ENCODE measurements around the gene NKX1-2. TPM values are rescaled to one million over a fixed set of nuclear protein-coding genes. Genes with fewer than 3 reads are reported as not detected.

Gene NKX1-2
- total RNA-seq, 1 experiment from 2014 or later, result 3.4 TPM

GRCh38 chr10:124462348-124462695 is 12.5 kb upstream of the NKX1-2 start:
- Histone ChIP-seq H3K79me2 (ENCODE audit: insufficient read depth, low read length) (peaks cover 5% of the 10 kb centered on the region; the same call in 1 of the 2 replicates), H3K9me3 (ENCODE audit: control insufficient read depth in 1 of 2, insufficient read depth in 1 of 2, low read depth in 1 of 2, low read length in 2 of 2) (no peaks in the 10 kb centered on the region), H3K27ac (ENCODE audit: low read depth, low read length) (peak overlapping the region; percentile 69; the same call in 1 of the 2 replicates), H3K9ac (ENCODE audit: low read length) (peak overlapping the region; percentile 63), H3K27me3 (ENCODE audit: insufficient read depth, low read length) (no peaks in the 10 kb centered on the region), H3K4me1 (ENCODE audit: control insufficient read depth in 1 of 2, insufficient read depth in 2 of 2, low read length in 2 of 2) (peaks cover 6 to 34% of the 10 kb centered on the region in 2 experiments; a peak in 3 of 4 replicates), H3K4me2 (ENCODE audit: low read length) (peak overlapping the region; percentile 73), H4K20me1 (ENCODE audit: insufficient read depth) (no peaks in the 10 kb centered on the region), H3K9me2 (ENCODE audit: insufficient read depth) (no peaks in the 10 kb centered on the region), H2AFZ (ENCODE audit: low read depth, low read length, poor library complexity, severe bottlenecking) (no peak overlapping the region), H3K4me3 (replicated peaks in 1 of 2; ENCODE audit: low read depth in 1 of 2, low read length in 2 of 2) (peak overlapping the region; percentile 66 to 85), H3K36me3 (ENCODE audit: control insufficient read depth in 1 of 2, insufficient read depth in 2 of 2, low read length in 2 of 2) (no peaks in the 10 kb centered on the region)
- POLR2A ChIA-PET, result interaction anchor here (1.2 to 2.0 kb wide), 2 partner anchors 43 to 467 kb away, joined by 3 to 10 read pairs; partner anchors contain the start of gene OAT
- RAD21 ChIA-PET (ENCODE audit: low non-redundant PET in 1 of 2, low total read pairs in 2 of 2, uncharacterized antibody in 2 of 2, unreplicated experiment in 2 of 2), result no interaction called here
- CTCF ChIA-PET, result interaction anchor here (1.2 to 1.9 kb wide), 2 partner anchors 59 to 279 kb away, joined by 6 to 7 read pairs; no protein-coding TSS in a partner anchor
- ATAC-seq (peak; percentile 2; the same call in 1 of the 2 replicates), DNase-seq (ENCODE audit: low read depth, low spot score) (no peak)
- TF ChIP-seq JUND (IDR thresholded peaks at IDR 0.05) (no peak), ZNF274 (IDR thresholded peaks at IDR 0.05; ENCODE audit: low read depth, low read length) (no peak), SIN3A (IDR thresholded peaks at IDR 0.05; ENCODE audit: low read depth) (no peak), SP1 (IDR thresholded peaks at IDR 0.05; ENCODE audit: low read depth) (no peak), CBX3 (IDR thresholded peaks at IDR 0.05; ENCODE audit: low read depth) (no peak), SRF (IDR thresholded peaks at IDR 0.05; ENCODE audit: low read depth) (no peak), POLR2AphosphoS5 (IDR thresholded peaks at IDR 0.05; ENCODE audit: low read depth, low read length) (no peak), TCF7L2 (IDR thresholded peaks at IDR 0.05; ENCODE audit: borderline replicate concordance, extremely low read depth, insufficient read depth, insufficient read length) (no peak), ATF3 (IDR thresholded peaks at IDR 0.05) (no peak), CTCF (IDR thresholded peaks at IDR 0.05 in 2 of 3, conservative IDR thresholded peaks at IDR 0.05 in 1 of 3; ENCODE audit: borderline replicate concordance in 1 of 3, insufficient read depth in 1 of 3, low read depth in 2 of 3, low read length in 2 of 3) (no peak), ZFX (IDR thresholded peaks at IDR 0.05) (no peak), EGR1 (IDR thresholded peaks at IDR 0.05; ENCODE audit: low read depth) (no peak), EZH2phosphoT487 (IDR thresholded peaks at IDR 0.05; ENCODE audit: borderline replicate concordance) (no peak), EZH2 (IDR thresholded peaks at IDR 0.05) (no peak), YY1 (IDR thresholded peaks at IDR 0.05; ENCODE audit: extremely low read depth, insufficient replicate concordance, low read depth, low read length) (no peak), MAX (IDR thresholded peaks at IDR 0.05) (no peak), FOSL1 (IDR thresholded peaks at IDR 0.05; ENCODE audit: low read depth) (no peak), RAD21 (IDR thresholded peaks at IDR 0.05; ENCODE audit: low read depth) (no peak)
- TF ChIP-seq, protein P1, sequence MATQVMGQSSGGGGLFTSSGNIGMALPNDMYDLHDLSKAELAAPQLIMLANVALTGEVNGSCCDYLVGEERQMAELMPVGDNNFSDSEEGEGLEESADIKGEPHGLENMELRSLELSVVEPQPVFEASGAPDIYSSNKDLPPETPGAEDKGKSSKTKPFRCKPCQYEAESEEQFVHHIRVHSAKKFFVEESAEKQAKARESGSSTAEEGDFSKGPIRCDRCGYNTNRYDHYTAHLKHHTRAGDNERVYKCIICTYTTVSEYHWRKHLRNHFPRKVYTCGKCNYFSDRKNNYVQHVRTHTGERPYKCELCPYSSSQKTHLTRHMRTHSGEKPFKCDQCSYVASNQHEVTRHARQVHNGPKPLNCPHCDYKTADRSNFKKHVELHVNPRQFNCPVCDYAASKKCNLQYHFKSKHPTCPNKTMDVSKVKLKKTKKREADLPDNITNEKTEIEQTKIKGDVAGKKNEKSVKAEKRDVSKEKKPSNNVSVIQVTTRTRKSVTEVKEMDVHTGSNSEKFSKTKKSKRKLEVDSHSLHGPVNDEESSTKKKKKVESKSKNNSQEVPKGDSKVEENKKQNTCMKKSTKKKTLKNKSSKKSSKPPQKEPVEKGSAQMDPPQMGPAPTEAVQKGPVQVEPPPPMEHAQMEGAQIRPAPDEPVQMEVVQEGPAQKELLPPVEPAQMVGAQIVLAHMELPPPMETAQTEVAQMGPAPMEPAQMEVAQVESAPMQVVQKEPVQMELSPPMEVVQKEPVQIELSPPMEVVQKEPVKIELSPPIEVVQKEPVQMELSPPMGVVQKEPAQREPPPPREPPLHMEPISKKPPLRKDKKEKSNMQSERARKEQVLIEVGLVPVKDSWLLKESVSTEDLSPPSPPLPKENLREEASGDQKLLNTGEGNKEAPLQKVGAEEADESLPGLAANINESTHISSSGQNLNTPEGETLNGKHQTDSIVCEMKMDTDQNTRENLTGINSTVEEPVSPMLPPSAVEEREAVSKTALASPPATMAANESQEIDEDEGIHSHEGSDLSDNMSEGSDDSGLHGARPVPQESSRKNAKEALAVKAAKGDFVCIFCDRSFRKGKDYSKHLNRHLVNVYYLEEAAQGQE (IDR thresholded peaks at IDR 0.05; ENCODE audit: low read depth), result no peak
- intact Hi-C loops (cut with micrococcal nuclease), result no loop called here
- BruUV-seq (replicated peaks), result no TSS peak
